ENCODE measurements around the gene ZFPL1.

Gene ZFPL1

GRCh38 chr11:65134240-65134951, 50.4 kb downstream of the ZFPL1 start, which contains the start of gene SYVN1:
Gene SYVN1, minus strand, starts transcription at chr11:65134519. Its CDS starts 918 bp downstream, at chr11:65133601.
- no peaks in the 10 kb centered on the region for H3K9me3 ChIP-seq (ENCODE audit: control insufficient read depth in 1 of 2, low read length in 2 of 2)
- peak within 1 kb of the TSS; percentile 85 to 99 for H3K9ac ChIP-seq (ENCODE audit: low read depth in 1 of 2, low read length in 2 of 2)
- H3K27me3 ChIP-seq (ENCODE audit: control insufficient read depth in 1 of 2, insufficient read depth in 2 of 2, low read length in 2 of 2): no peaks in the 10 kb centered on the region
- H3K36me3 ChIP-seq (ENCODE audit: control insufficient read depth in 1 of 2, insufficient read depth in 2 of 2, low read length in 2 of 2): peaks cover 28 to 36% of the 10 kb centered on the region in 2 donors
- H3K27ac ChIP-seq (ENCODE audit: low read depth, low read length): peak within 1 kb of the TSS; percentile 97
- H3K4me1 ChIP-seq (ENCODE audit: control insufficient read depth in 1 of 2, insufficient read depth in 2 of 2, low read length in 2 of 2): peaks cover 31 to 46% of the 10 kb centered on the region in 2 donors
- peak within 1 kb of the TSS; percentile 78 to 94 for H3K4me3 ChIP-seq (ENCODE audit: low read depth in 1 of 2, low read length in 2 of 2)

GRCh38 chr11:65134952-65135632, 51.1 kb downstream of the ZFPL1 start:
- Histone ChIP-seq H3K27me3 (ENCODE audit: control insufficient read depth in 1 of 2, insufficient read depth in 2 of 2, low read length in 2 of 2) (no peaks in the 10 kb centered on the region), H3K36me3 (ENCODE audit: control insufficient read depth in 1 of 2, insufficient read depth in 2 of 2, low read length in 2 of 2) (peaks cover 22 to 29% of the 10 kb centered on the region in 2 donors), H3K27ac (ENCODE audit: low read depth, low read length) (peak overlapping the region; percentile 97), H3K9me3 (ENCODE audit: control insufficient read depth in 1 of 2, low read length in 2 of 2) (no peaks in the 10 kb centered on the region), H3K4me3 (ENCODE audit: low read depth in 1 of 2, low read length in 2 of 2) (peak overlapping the region; percentile 78 to 94), H3K9ac (ENCODE audit: low read depth in 1 of 2, low read length in 2 of 2) (peak overlapping the region; percentile 85 to 99), H3K4me1 (ENCODE audit: control insufficient read depth in 1 of 2, insufficient read depth in 2 of 2, low read length in 2 of 2) (peaks cover 31 to 46% of the 10 kb centered on the region in 2 donors)

- Histone ChIP-seq H3K36me3 (ENCODE audit: control insufficient read depth in 1 of 2, insufficient read depth in 2 of 2, low read length in 2 of 2) (peaks cover 19 to 24% of the 10 kb centered on the region in 2 donors), H3K4me3 (ENCODE audit: low read depth in 1 of 2, low read length in 2 of 2) (peak overlapping the region; percentile 78 to 94), H3K9ac (ENCODE audit: low read depth in 1 of 2, low read length in 2 of 2) (peak overlapping the region; percentile 85 to 99), H3K9me3 (ENCODE audit: control insufficient read depth in 1 of 2, low read length in 2 of 2) (no peaks in the 10 kb centered on the region), H3K27me3 (ENCODE audit: control insufficient read depth in 1 of 2, insufficient read depth in 2 of 2, low read length in 2 of 2) (no peaks in the 10 kb centered on the region), H3K27ac (ENCODE audit: low read depth, low read length) (peak overlapping the region; percentile 97), H3K4me1 (ENCODE audit: control insufficient read depth in 1 of 2, insufficient read depth in 2 of 2, low read length in 2 of 2) (peaks cover 31 to 46% of the 10 kb centered on the region in 2 donors)
These were observed 51.7 kb downstream of the ZFPL1 start for GRCh38 chr11:65135633-65136145.

- Histone ChIP-seq H3K27ac (ENCODE audit: low read depth, low read length) (no peak overlapping the region), H3K4me1 (ENCODE audit: control insufficient read depth in 1 of 2, insufficient read depth in 2 of 2, low read length in 2 of 2) (peaks cover 31 to 37% of the 10 kb centered on the region in 2 donors), H3K4me3 (ENCODE audit: low read depth in 1 of 2, low read length in 2 of 2) (no peak overlapping the region), H3K9ac (ENCODE audit: low read depth in 1 of 2, low read length in 2 of 2) (peak overlapping the region in 1 of 2 donors; percentile 19), H3K9me3 (ENCODE audit: control insufficient read depth in 1 of 2, low read length in 2 of 2) (no peaks in the 10 kb centered on the region), H3K27me3 (ENCODE audit: control insufficient read depth in 1 of 2, insufficient read depth in 2 of 2, low read length in 2 of 2) (no peaks in the 10 kb centered on the region), H3K36me3 (ENCODE audit: control insufficient read depth in 1 of 2, insufficient read depth in 2 of 2, low read length in 2 of 2) (peaks cover 10 to 15% of the 10 kb centered on the region in 2 donors)
These were observed 52.6 kb downstream of the ZFPL1 start for GRCh38 chr11:65136515-65137096.

Measured in duodenal mucosa (tissue), 2 donors.